SU-DHL-6 (cell line): ENCODE data around the gene NEURL1B.

Experiments used
- CTCF ChIP-seq: fragments of 200-600 bp; sonication (generic); IDR thresholded peaks from one replicate; pipeline ENCODE4 v1.5.1; 2017; ENCODE audit warnings: antibody characterized with exemption, mild to moderate bottlenecking, low read length, moderate library complexity; ENCODE audit not compliant: insufficient read depth, poor library complexity, severe bottlenecking
- EZH2phosphoT487 ChIP-seq: fragments of 200-600 bp; sonication (generic), shearing (Covaris generic); conservative IDR thresholded peaks from 2 replicates; pipeline ENCODE4 v1.6.1; 2018; ENCODE audit warnings: mild to moderate bottlenecking, antibody characterized with exemption, low read length, moderate library complexity, mixed read lengths

- no peak for TF ChIP-seq CTCF
- no peak for TF ChIP-seq EZH2phosphoT487
Measured at GRCh38 chr5:172713809-172714490, 72.9 kb downstream of the NEURL1B start.
